Raji (cell line): ENCODE measurements around the gene WNT9A.

Experiments
- POLR2A ChIP-seq: IDR thresholded peaks from 2 replicates; pipeline ENCODE4 v1.6.1; 2011; ENCODE audit warnings: low read depth, low read length, control low read depth; ENCODE audit not compliant: insufficient read depth

Gene WNT9A

DNA sequence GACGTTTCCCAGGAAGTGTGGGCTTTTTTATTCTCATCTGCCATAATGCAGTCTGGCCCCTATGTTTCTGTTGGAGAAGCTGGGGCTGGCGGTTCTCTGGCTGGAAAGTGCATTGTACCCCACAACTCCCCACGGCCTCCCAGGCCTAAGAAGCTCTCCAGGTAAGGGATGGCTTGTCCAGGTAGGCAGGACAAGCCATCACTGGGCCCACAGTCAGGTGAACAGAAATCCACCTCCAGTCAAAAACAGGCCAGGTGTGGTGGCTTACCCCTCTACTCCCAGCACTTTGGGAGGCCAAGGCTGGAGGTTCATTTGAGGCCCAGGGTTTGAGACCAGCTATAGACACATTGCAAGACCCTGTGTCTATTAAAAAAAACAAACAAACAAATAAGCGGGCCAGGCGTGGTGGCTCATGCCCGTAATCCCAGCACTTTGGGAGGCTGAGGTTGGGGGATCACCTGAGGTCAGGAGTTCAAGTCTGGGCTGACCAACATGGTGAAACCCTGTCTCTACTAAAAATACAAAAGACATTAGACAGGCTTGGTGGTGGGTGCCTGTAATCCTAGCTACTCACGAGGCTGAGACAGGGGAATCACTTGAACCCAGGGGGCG lies 3.1 kb upstream of the WNT9A start:
- TF ChIP-seq POLR2A, result no peak

DNA sequence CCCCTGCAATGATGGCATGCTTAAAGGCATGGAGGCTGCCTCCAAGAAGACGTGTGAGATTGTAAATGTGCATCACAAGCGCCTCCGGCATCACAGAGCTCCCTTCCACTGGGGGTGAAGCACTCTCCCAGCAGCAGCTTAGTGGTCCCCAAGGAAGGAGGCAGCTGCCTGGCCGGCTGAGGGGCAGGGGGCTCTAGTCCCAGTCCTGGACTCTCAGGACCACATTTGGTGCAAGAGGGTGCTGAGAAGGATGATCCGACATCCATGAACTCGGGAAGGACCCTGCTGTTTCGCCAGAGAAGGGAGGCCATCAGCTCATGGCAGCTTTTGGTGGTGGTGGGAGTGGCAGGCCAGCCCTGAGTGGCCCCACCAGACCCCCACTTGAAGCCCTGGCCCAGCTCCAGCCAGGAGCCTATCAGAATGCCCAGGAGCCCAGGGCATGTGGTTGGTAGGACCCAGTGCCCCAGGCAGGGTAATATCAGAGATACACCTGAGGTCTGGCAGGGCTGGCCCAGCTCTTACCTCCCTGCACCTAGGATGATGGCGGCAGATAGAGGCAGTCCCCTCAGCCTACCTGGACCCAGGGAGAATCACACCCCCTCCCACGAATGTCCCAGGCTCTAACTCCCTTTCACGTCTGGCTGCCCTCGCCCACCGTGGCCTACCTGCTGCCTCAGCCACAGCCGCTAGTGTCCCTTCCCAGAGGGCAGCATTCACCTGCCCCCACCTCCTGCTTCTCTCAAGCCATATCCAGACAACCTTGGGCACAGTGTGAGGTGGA lies 2.4 kb upstream of the WNT9A start:
- no peak for TF ChIP-seq POLR2A

DNA sequence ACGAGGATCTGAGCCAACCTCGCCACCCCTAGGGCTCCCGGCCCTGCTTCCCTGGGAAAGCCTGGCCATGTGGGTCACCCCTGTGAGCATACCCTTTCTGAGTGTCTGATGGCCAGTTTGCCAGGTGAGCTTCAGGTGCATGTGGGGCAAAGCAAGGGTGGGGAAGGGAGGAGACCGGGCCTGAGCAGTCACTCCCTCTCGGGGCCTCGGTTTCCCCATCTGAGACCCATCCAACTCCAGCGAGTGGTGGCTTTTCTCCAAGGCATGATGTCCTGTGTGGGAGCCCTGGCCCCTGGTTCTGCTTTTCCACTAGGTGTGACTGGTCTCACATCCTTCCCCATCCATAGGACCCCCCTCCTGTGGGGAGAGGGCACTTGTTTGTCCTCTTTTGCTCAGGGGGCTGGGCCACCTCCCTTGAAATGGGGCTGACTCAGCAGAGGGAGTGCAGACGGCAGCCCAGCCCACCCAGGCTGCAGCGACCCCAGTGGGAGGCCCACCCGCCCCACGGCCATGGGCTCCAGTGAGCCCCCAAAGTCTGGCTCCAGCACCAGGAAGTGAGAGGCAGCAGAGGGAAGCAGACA lies 1.7 kb upstream of the WNT9A start:
- TF ChIP-seq POLR2A, result no peak

DNA sequence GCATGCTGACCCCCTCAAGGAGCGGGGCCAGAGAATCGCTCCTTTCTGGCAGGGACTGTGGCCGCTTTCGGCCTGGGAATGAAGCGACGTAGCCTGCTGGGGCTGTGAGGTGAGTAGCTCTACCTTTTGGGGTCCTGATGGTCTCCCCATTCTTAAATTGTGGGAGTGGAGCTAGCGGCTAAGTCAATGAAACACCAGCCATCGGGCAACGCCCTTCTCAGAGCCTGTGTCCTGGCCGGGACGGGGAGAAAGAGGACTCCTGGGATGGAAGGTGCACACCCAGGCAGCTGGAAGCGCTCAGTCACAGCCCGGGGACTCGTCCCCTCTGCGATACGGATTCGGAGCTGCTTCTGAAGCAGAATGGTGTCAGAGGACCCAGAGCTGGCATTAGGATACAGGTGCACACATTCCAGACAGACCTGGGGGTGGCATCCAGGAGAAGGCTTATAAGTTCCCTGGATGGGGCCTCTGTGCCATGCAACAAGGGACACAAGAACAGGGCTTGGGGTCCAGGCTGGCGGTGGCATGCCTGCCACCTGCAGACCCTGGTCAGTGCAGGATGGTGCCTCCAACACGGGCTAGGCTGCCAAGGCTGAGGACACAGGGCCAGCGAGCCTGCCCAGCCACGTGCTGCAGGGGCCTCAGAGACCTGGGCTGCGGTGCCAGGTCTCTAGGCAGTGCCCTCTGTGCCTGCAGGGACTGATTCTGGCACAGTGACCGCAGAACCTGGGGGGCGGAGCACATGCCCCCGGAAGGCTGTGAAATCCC lies 945 bp upstream of the WNT9A start:
- TF ChIP-seq POLR2A, result no peak

DNA sequence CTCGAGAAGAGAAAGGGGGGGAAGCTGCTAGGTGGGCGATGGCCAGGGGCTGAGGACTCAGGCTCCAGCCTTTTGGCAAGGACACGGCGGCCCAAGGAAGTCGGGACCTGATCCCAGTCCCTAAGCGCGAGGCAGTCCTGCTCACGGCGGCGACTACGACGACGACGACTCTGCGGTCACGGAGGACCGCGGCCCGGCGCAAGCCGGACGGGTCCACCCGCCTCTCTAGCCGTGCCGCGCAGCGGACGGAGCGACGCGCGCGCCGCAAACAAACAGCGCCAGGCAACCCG lies 401 bp downstream of the WNT9A start:
- no peak for TF ChIP-seq POLR2A

DNA sequence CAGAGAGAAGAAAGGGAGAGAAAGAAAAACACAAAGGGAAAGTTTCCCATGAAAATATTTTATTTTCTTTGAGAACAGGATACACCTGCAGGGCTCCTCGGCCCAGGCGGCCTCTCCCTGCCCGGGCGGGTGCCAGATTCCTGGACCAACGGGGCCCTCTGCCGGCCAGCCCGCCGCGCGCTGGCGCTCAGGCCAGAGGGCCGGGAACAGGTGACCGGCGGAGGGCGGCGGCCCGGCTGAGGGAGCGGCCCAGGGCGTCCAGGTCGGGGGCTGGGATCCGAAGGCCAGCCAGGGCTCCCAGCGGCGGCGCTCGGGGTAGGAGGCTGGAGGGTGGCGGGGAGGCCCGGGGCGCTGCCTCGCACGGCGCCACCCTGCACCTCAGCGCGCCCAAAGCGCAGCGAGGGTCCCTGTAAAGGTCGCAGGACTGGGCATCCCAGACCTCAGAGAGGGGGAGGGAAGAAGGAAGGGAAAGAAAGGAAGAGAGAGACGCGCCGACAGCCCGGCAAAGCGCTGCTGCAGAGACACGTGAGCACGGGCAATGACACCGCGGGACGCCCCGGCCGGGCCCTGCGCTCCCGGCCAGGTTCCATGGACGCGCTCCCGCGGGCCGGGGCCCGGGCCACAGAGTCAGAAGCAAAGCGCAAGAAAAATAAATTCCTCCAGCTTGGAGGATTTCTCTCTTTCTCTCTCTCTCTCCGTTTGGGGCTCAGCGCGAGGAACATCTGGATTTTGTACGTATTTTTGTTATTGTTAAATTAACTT lies 927 bp downstream of the WNT9A start:
- no peak for TF ChIP-seq POLR2A

DNA sequence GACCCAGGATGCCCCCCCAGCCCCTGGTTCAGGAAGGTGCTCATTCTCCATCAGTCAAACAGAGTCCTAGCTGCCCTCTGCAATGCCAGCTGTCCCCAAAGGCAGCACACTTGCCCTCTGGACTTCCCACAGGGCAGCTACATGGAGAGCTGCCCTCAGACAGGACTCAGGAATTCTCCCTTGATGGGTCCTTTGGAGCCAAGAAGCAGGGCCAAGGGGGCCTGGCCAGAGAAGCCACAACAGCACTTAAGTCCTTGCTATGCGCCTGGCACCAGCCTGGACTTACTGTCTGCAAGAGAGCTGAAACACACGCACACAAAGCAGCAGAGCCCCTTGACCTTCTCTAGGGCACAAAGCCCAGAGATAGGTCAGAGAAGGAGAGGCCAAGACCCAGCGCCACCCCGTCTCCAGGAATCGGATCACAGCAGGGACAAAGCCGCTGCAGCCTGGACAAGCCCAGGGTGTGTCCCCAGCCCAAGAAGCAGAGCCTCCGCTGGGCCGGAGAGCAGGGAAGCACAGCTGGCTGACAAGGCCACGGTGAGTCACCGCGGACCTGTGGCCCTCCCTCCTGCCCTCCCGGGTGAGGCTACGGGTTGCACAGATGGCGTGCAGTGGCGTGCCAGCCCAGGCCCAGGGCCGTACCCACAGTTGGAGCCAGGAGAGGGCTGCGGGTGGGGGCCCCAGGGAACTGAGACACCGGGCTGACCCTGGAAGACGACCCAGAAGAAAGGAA lies 1.7 kb downstream of the WNT9A start:
- TF ChIP-seq POLR2A, result no peak

DNA sequence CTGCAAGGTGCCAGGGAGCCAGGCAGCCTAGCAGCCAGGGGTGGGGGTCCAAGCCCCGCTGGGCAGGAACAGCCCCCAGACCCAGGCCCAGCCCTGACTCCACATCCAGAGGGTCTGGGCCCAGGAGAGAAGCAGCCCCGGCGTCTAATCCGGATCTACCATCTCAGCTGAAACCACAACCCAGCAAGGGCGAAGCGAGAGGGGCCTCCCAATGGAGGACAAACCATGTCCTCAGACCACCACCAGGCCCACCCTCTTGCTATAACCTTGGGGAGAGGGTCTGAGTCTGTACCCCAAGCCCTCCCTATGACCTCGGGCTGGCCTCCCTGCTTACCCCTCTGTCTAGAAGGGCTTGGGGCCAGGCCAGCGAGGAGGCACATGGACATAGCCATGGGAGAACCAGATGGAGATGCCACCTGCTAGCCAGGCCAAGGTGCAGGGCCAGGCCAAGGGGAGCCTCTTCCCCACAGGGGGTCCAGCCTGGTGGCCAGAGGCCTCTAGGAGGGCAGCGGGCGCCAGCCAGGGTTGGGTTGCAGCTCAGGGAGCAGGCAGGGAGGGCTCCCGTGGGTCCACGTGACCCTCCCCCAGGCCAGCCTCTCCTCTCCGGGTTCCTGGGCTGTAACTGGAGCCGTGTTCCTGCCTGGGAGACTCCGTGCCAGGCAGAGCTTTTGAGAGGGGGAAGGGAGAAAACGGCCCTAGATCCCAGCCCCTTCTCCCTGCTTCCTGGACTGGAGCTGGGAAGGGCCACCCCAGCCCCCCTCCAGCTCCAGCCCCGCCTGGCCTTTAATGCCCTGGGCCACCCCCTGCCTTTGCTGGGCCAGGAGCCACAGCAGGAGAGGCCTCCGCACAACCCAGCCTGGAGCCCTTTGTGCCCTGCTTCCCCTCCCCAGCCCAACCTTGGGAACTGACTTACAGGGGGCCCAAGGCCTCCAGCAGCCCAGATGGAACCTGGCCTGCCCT lies 2.5 kb downstream of the WNT9A start:
- TF ChIP-seq POLR2A, result no peak

DNA sequence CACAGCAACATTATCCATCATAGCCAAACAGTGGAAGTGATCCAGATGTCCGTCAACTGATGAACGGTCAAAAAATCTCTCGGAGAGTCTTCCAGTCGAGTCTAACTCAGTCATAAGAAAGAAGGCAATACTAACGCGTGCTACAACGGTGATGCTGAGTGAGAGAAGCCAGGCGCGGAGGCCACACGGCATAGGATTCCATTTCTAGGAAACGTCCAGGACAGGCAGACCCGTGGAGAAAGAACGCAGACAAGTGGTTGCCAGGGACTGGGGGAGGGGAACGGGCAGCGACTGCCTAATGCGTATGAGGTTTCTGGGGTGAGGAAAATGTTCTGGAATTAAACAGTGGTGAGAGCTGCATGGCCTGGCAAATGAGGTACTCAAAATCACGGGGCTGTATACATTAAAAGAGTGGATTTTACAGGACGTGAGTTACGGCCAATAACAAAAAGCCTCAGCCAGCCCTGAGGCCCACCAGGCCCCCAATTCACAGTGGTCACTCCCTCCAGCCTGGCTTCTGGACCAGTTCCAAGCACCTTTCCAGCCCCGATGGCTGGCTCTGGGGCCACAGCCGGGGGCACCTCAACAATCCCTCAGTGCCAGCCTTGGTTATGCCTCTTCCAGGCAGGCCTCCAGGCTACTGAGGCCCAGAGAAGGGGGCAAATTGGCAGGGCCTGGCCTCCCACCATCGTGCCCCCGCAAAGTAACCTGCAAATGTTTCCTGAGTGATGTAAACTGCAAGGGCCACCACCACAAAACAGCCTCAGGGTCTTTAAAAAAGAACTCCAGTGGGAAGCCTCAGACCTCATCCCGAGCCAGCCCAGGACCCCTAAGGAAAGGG lies 3.4 kb downstream of the WNT9A start:
- TF ChIP-seq POLR2A, result no peak

DNA sequence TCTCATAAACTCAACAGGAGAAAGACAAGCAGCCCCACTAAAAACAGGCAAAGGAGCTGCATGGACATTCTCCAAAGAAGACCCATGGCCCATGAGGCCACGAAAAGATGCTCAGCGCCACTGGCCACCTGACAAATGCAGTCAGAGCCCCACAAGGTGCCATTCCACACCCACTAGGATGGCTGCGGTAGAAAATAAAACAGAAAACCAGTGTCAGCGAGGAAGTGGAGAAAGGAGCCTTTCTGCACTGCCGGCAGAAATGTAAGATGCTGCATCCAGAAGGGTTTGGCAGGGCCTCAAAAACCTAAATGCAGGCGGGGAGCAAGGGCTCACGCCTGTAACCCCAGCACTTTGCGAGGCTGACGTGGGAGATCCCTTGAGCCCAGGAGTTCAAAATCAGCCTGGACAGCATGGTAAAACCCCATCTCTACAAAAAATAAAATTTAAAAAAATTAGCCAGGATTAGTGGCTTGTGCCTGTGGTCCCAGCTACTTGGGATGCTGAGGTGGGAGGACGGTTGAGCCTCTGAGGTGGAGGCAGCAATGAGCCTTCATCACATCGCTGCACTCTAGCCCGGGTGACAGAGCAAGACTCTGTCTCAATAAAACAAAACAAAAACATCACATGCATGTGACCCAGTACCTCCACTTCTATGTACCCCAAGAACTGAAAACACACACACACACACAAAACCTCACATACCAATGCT lies 4.2 kb downstream of the WNT9A start:
- no peak for TF ChIP-seq POLR2A

DNA sequence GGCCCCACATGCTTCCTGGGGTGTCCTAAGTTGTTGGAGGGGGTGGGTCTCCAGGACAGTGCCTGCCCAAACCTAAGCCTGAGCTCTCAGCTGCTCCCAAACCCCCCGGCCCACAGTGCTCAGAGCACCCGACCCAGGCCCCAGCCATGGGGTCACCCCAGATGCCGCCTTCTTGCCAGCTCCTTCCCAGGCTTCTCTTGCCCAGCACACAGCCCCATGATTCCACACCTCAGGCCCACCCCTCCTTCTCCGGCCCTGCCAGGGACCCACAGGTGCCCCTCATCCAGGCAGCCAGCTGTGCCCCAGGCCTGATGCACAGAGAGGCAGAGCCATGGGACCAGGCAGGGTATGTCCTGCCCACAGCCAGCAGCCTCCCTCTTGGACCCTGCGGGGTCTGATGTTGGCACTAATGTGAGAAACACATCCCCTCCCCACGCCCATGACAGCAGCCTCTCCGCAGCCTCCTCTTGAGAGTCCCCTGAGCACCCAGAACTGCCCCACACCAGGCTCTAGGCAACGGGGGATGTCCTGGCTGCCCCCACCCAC lies 4.9 kb downstream of the WNT9A start:
- no peak for TF ChIP-seq POLR2A
